CD4-positive, CD25-positive, alpha-beta regulatory T cell (primary cell): ENCODE measurements around the gene MAGI2. TPM values are rescaled to one million over a fixed set of nuclear protein-coding genes. Genes with fewer than 3 reads are reported as not detected.

Experiments used
- ATAC-seq, 2 donors: fragments of 150-1000 bp; cut with Tn5 transposase; one replicate each; pipeline ENCODE4 v1.10.0; 2021; ENCODE audit warnings: low read depth in 2 of 2, moderate number of reproducible peaks in 2 of 2, moderate library complexity in 1 of 2
- DNase-seq, 3 donors: peaks; one replicate each; pipeline versions ENCODE4 v3.0.0 to v3.0.0-alpha.2; 2012 to 2022; ENCODE audit warnings: mixed read lengths in 1 of 3
- H3K27ac ChIP-seq: one replicate; pipeline ENCODE4 v1.7.0; 2013; ENCODE audit warnings: mild to moderate bottlenecking, low read length; ENCODE audit not compliant: insufficient read depth, poor library complexity, severe bottlenecking
- H3K27me3 ChIP-seq: one replicate; pipeline ENCODE4 v1.7.0; 2013; ENCODE audit warnings: low read length; ENCODE audit not compliant: control insufficient read depth, insufficient read depth
- H3K36me3 ChIP-seq: one replicate; pipeline ENCODE4 v1.7.0; 2013; ENCODE audit warnings: mild to moderate bottlenecking, low read length, moderate library complexity; ENCODE audit not compliant: control insufficient read depth, insufficient read depth
- H3K4me1 ChIP-seq: 2 replicates; pipeline ENCODE4 v1.7.0; 2013; ENCODE audit warnings: mild to moderate bottlenecking, low read length; ENCODE audit not compliant: insufficient read depth, control insufficient read depth, poor library complexity, severe bottlenecking
- H3K4me3 ChIP-seq: one replicate; pipeline ENCODE4 v1.7.0; 2013; ENCODE audit warnings: low read depth, mild to moderate bottlenecking, low read length, moderate library complexity
- H3K9me3 ChIP-seq, 2 experiments: 1 replicate in 1 of 2; 2 replicates in 1 of 2; pipeline ENCODE4 v1.7.0; 2013; ENCODE audit warnings: low read length in 2 of 2, mild to moderate bottlenecking in 1 of 2, moderate library complexity in 1 of 2; ENCODE audit not compliant: control insufficient read depth in 2 of 2
- H3K27ac Mint-ChIP-seq, 3 donors: one replicate each; pipeline ENCODE4 v1.8.0; 2020 to 2022; ENCODE audit warnings: mild to moderate bottlenecking in 3 of 3, mixed read lengths in 3 of 3, moderate library complexity in 2 of 3
- H3K27me3 Mint-ChIP-seq: one replicate; pipeline ENCODE4 v1.8.0; 2022; ENCODE audit warnings: mild to moderate bottlenecking, mixed read lengths
- H3K36me3 Mint-ChIP-seq: one replicate; pipeline ENCODE4 v1.8.0; 2020; ENCODE audit warnings: mixed read lengths
- H3K4me1 Mint-ChIP-seq, 4 donors: one replicate each; pipeline ENCODE4 v1.8.0; 2020 to 2022; ENCODE audit warnings: mixed read lengths in 4 of 4, mild to moderate bottlenecking in 1 of 4
- H3K4me3 Mint-ChIP-seq, 4 donors: one replicate each; pipeline ENCODE4 v1.8.0; 2020 to 2022; ENCODE audit warnings: mild to moderate bottlenecking in 4 of 4, mixed read lengths in 4 of 4, moderate library complexity in 3 of 4
- H3K9me3 Mint-ChIP-seq, 7 donors: one replicate each; pipeline ENCODE4 v1.8.0; 2020 to 2022; ENCODE audit warnings: mixed read lengths in 7 of 7, mild to moderate bottlenecking in 3 of 7, moderate library complexity in 2 of 7
- polyA plus RNA-seq, 4 donors: library from polyadenylated mRNA; unstranded; fragments of 300-500 nt; fragmentation: Illumina TruSeq; gene quantifications; one replicate each; pipeline ENCODE4 v1.2.3, GENCODE V29; 2021
- total RNA-seq: library from RNA; stranded (reverse); gene quantifications from one replicate; pipeline ENCODE4 v1.2.3, GENCODE V29; 2022

Gene MAGI2
- total and polyA plus RNA-seq, 5 donors from 2014 or later = not detected

- no peak overlapping the region for H3K27ac Mint-ChIP-seq
- Histone ChIP-seq H3K27ac (no peak overlapping the region), H3K9me3 (no peaks in the 10 kb centered on the region), H3K4me1 (no peaks in the 10 kb centered on the region), H3K36me3 (no peaks in the 10 kb centered on the region), H3K4me3 (no peak overlapping the region), H3K27me3 (no peaks in the 10 kb centered on the region)
- ATAC-seq (no peak), DNase-seq (no peak)
- no peaks in the 10 kb centered on the region for H3K36me3 Mint-ChIP-seq
- H3K27me3 Mint-ChIP-seq = no peaks in the 10 kb centered on the region
- peaks cover 0 to 3% (median 1%) of the 10 kb centered on the region in 7 donors for H3K9me3 Mint-ChIP-seq
- H3K4me1 Mint-ChIP-seq = no peaks in the 10 kb centered on the region
- no peak overlapping the region for H3K4me3 Mint-ChIP-seq
Observed at GRCh38 chr7:78357709-78358108, 1095.8 kb downstream of the MAGI2 start.

- no peak overlapping the region for H3K27ac Mint-ChIP-seq
- DNase-seq (no peak), ATAC-seq (no peak)
- H3K36me3 ChIP-seq = no peaks in the 10 kb centered on the region
- peaks cover 0 to 3% (median 0%) of the 10 kb centered on the region in 7 donors for H3K9me3 Mint-ChIP-seq
- H3K9me3 ChIP-seq = no peaks in the 10 kb centered on the region
- no peaks in the 10 kb centered on the region for H3K4me1 ChIP-seq
- H3K27me3 Mint-ChIP-seq = no peaks in the 10 kb centered on the region
- H3K4me3 Mint-ChIP-seq = no peak overlapping the region
- no peak overlapping the region for H3K4me3 ChIP-seq
- no peaks in the 10 kb centered on the region for H3K4me1 Mint-ChIP-seq
- no peaks in the 10 kb centered on the region for H3K36me3 Mint-ChIP-seq
- no peaks in the 10 kb centered on the region for H3K27me3 ChIP-seq
- no peak overlapping the region for H3K27ac ChIP-seq
Observed at GRCh38 chr7:78355834-78356233, 1097.6 kb downstream of the MAGI2 start.

GRCh38 chr7:78350926-78351325, 1102.5 kb downstream of the MAGI2 start:
- Mint-ChIP-seq H3K27me3 (peaks cover 3% of the 10 kb centered on the region), H3K36me3 (no peaks in the 10 kb centered on the region), H3K27ac (no peak overlapping the region), H3K4me3 (no peak overlapping the region), H3K9me3 (peaks cover 0 to 3% (median 0%) of the 10 kb centered on the region in 7 donors), H3K4me1 (no peaks in the 10 kb centered on the region)
- DNase-seq (no peak), ATAC-seq (no peak)
- H3K27me3 ChIP-seq = no peaks in the 10 kb centered on the region
- H3K27ac ChIP-seq = no peak overlapping the region
- no peaks in the 10 kb centered on the region for H3K36me3 ChIP-seq
- no peaks in the 10 kb centered on the region for H3K9me3 ChIP-seq
- H3K4me3 ChIP-seq = no peak overlapping the region
- no peaks in the 10 kb centered on the region for H3K4me1 ChIP-seq

- H3K36me3 ChIP-seq = no peaks in the 10 kb centered on the region
- H3K27ac ChIP-seq = no peak overlapping the region
- no peak overlapping the region for H3K27ac Mint-ChIP-seq
- H3K27me3 Mint-ChIP-seq = peaks cover 7% of the 10 kb centered on the region
- no peaks in the 10 kb centered on the region for H3K36me3 Mint-ChIP-seq
- no peaks in the 10 kb centered on the region for H3K27me3 ChIP-seq
- no peak overlapping the region for H3K4me3 Mint-ChIP-seq
- H3K9me3 ChIP-seq = no peaks in the 10 kb centered on the region
- H3K4me1 Mint-ChIP-seq = no peaks in the 10 kb centered on the region
- H3K9me3 Mint-ChIP-seq = peaks cover 0 to 3% (median 0%) of the 10 kb centered on the region in 7 donors
- H3K4me3 ChIP-seq = no peak overlapping the region
- DNase-seq (no peak), ATAC-seq (no peak)
- H3K4me1 ChIP-seq = no peaks in the 10 kb centered on the region
Observed at GRCh38 chr7:78350391-78350790, 1103.1 kb downstream of the MAGI2 start.

GRCh38 chr7:78346827-78347226, 1106.6 kb downstream of the MAGI2 start:
- H3K4me1 Mint-ChIP-seq = no peaks in the 10 kb centered on the region
- Histone ChIP-seq H3K36me3 (no peaks in the 10 kb centered on the region), H3K27ac (no peak overlapping the region), H3K4me3 (no peak overlapping the region), H3K9me3 (no peaks in the 10 kb centered on the region), H3K27me3 (no peaks in the 10 kb centered on the region), H3K4me1 (no peaks in the 10 kb centered on the region)
- H3K9me3 Mint-ChIP-seq = no peaks in the 10 kb centered on the region
- DNase-seq (no peak), ATAC-seq (no peak)
- peaks cover 7% of the 10 kb centered on the region for H3K27me3 Mint-ChIP-seq
- no peak overlapping the region for H3K4me3 Mint-ChIP-seq
- H3K27ac Mint-ChIP-seq = no peak overlapping the region
- H3K36me3 Mint-ChIP-seq = no peaks in the 10 kb centered on the region

GRCh38 chr7:78345979-78346378, 1107.5 kb downstream of the MAGI2 start:
- Mint-ChIP-seq H3K4me3 (no peak overlapping the region), H3K27ac (no peak overlapping the region), H3K4me1 (no peaks in the 10 kb centered on the region), H3K27me3 (peaks cover 7% of the 10 kb centered on the region), H3K9me3 (no peaks in the 10 kb centered on the region), H3K36me3 (no peaks in the 10 kb centered on the region)
- DNase-seq = no peak
- Histone ChIP-seq H3K4me1 (no peaks in the 10 kb centered on the region), H3K27ac (no peak overlapping the region), H3K9me3 (no peaks in the 10 kb centered on the region), H3K4me3 (no peak overlapping the region), H3K36me3 (no peaks in the 10 kb centered on the region), H3K27me3 (no peaks in the 10 kb centered on the region)
- ATAC-seq = no peak

GRCh38 chr7:78345293-78345911, 1108.1 kb downstream of the MAGI2 start:
- DNase-seq = no peak

GRCh38 chr7:78334426-78334825, 1119.0 kb downstream of the MAGI2 start:
- ATAC-seq (no peak), DNase-seq (no peak)
- H3K36me3 ChIP-seq = no peaks in the 10 kb centered on the region
- Mint-ChIP-seq H3K27me3 (no peaks in the 10 kb centered on the region), H3K27ac (no peak overlapping the region), H3K4me1 (no peaks in the 10 kb centered on the region), H3K4me3 (no peak overlapping the region), H3K9me3 (peaks cover 0 to 2% (median 0%) of the 10 kb centered on the region in 7 donors), H3K36me3 (no peaks in the 10 kb centered on the region)
- H3K27ac ChIP-seq = no peak overlapping the region
- no peak overlapping the region for H3K4me3 ChIP-seq
- H3K27me3 ChIP-seq = no peaks in the 10 kb centered on the region
- no peaks in the 10 kb centered on the region for H3K9me3 ChIP-seq
- H3K4me1 ChIP-seq = no peaks in the 10 kb centered on the region

More at GRCh38 chr7:78345293-78345911, 1108.1 kb downstream of the MAGI2 start:
- H3K9me3 Mint-ChIP-seq = no peaks in the 10 kb centered on the region
- no peaks in the 10 kb centered on the region for H3K4me1 Mint-ChIP-seq
- H3K4me3 ChIP-seq = no peak overlapping the region
- no peaks in the 10 kb centered on the region for H3K27me3 ChIP-seq
- H3K27ac Mint-ChIP-seq = no peak overlapping the region
- H3K36me3 ChIP-seq = no peaks in the 10 kb centered on the region
- H3K9me3 ChIP-seq = no peaks in the 10 kb centered on the region
- ATAC-seq = no peak
- H3K27me3 Mint-ChIP-seq = peaks cover 7% of the 10 kb centered on the region
- no peaks in the 10 kb centered on the region for H3K36me3 Mint-ChIP-seq
- no peak overlapping the region for H3K4me3 Mint-ChIP-seq
- H3K27ac ChIP-seq = no peak overlapping the region
- no peaks in the 10 kb centered on the region for H3K4me1 ChIP-seq
